GM21528 (cell line): ENCODE results near the gene TRERF1.

Source experiments
- ATAC-seq: cut with Tn5 transposase; IDR thresholded peaks from one replicate; pipeline ENCODE4 v1.9.1; 2021; ENCODE audit warnings: mild to moderate bottlenecking, moderate library complexity; ENCODE audit not compliant: unreplicated experiment, low FRiP score

Gene TRERF1

GRCh38 chr6:42176981-42177380 is 274.7 kb downstream of the TRERF1 start:
- no peak for ATAC-seq

GRCh38 chr6:42175860-42176259 is 275.9 kb downstream of the TRERF1 start:
- no peak for ATAC-seq
